Measurements from ENCODE around the gene CFAP68. TPM values are rescaled to one million over a fixed set of nuclear protein-coding genes. Genes with fewer than 3 reads are reported as not detected.

The CFAP68 gene
- total RNA-seq, 2 experiments from 2014 or later: 18.7 to 21.0 TPM

DNA sequence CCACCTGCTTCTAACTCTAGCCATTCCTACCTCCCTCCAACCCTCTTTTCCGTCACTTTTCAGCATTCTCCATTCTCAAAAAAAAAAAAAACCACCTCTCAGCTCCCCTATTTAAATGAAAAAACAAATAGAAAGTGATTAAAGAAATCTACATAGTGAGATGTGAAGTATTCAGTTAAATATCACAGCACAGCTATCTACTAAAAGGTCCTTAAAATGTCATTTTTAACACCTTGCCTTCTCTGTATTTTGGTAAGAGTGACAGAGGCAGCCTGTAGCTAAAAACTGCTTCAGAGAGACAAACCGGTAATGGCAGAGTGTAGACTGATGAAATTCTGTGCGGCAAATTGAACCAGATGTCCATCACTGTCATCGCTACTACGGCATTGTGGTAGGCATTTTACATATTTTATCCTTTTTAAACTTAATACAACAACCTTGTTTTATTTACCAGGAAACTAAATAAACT is 7.6 kb upstream of the CFAP68 start:
- H3K27me3 Mint-ChIP-seq: no peaks in the 10 kb centered on the region
- H3K36me3 Mint-ChIP-seq (ENCODE audit: low read depth): peaks cover 41% of the 10 kb centered on the region
- peak overlapping the region; percentile 90 for H3K4me3 Mint-ChIP-seq
- peaks cover 33% of the 10 kb centered on the region for H3K36me3 ChIP-seq (ENCODE audit: insufficient read depth, low read length)
- H3K4me1 Mint-ChIP-seq (ENCODE audit: low read depth): peaks cover 35% of the 10 kb centered on the region
- H3K27ac ChIP-seq (ENCODE audit: low read depth in 1 of 2, low read length in 2 of 2): peak overlapping the region; percentile 83 to 84
- ATAC-seq (ENCODE audit: poor library complexity): no peak
- ChIA-PET POLR2A (interaction anchor here (0.6 to 2.9 kb wide), 10 partner anchors 8 to 1443 kb away, joined by 3 to 26 read pairs (median 6); partner anchors contain the start of genes PPP2R1B, SDHD and TIMM8B), CTCF (interaction anchor here (1.0 to 1.6 kb wide), 6 partner anchors 10 to 285 kb away, joined by 3 to 6 read pairs (median 4); no protein-coding TSS in a partner anchor)
- intact Hi-C loops (cut with DNase I, micrococcal nuclease): loop anchor here (1.0 to 5.0 kb wide), 4 partner anchors 8 to 1441 kb away; partner anchors contain the start of genes CFAP68 (in 1 of the 2), FDXACB1 (in 1 of the 2), PPP2R1B (in 1 of the 2) and TTC12 (in 1 of the 2)
- DNase-seq: no peak
- no peaks in the 10 kb centered on the region for H3K9me3 Mint-ChIP-seq
- TF ChIP-seq, protein P1, sequence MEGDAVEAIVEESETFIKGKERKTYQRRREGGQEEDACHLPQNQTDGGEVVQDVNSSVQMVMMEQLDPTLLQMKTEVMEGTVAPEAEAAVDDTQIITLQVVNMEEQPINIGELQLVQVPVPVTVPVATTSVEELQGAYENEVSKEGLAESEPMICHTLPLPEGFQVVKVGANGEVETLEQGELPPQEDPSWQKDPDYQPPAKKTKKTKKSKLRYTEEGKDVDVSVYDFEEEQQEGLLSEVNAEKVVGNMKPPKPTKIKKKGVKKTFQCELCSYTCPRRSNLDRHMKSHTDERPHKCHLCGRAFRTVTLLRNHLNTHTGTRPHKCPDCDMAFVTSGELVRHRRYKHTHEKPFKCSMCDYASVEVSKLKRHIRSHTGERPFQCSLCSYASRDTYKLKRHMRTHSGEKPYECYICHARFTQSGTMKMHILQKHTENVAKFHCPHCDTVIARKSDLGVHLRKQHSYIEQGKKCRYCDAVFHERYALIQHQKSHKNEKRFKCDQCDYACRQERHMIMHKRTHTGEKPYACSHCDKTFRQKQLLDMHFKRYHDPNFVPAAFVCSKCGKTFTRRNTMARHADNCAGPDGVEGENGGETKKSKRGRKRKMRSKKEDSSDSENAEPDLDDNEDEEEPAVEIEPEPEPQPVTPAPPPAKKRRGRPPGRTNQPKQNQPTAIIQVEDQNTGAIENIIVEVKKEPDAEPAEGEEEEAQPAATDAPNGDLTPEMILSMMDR (IDR thresholded peaks at IDR 0.05): no peak
- H3K4me3 ChIP-seq (ENCODE audit: low read length): peak overlapping the region; percentile 82
- no peaks in the 10 kb centered on the region for H3K27me3 ChIP-seq (ENCODE audit: control insufficient read depth in 1 of 2, insufficient read depth in 2 of 2, low read length in 2 of 2)
- peaks cover 19% of the 10 kb centered on the region for H3K4me1 ChIP-seq (ENCODE audit: insufficient read depth, low read length)
- no peaks in the 10 kb centered on the region for H3K9me3 ChIP-seq (ENCODE audit: control insufficient read depth in 1 of 2, insufficient read depth in 1 of 2, low read length in 2 of 2)
- H3K27ac Mint-ChIP-seq: peak overlapping the region; percentile 93

DNA sequence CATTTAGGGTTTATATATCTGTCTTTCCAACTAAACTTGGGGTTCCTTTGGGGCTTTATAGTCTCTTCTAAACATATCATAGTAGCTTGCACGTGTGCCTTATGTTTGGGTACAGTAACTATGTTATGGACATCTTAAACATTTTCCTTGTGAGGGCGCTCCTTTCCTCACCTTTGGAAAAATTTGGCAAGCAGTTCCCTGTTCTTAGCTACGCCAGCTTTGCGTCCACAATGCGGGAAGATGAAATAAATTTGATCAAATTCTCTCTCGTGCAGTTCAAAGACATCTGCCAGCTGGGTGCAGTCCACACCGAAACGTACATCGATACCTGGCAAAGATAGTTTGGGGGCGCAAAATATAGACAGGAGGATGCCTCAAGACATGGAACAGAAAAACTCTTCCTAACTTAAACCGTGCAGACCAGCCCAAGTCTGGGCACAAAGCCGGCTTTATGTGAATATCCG is 924 bp upstream of the CFAP68 start:
- Mint-ChIP-seq H3K36me3 (ENCODE audit: low read depth) (peaks cover 32% of the 10 kb centered on the region), H3K4me1 (ENCODE audit: low read depth) (peaks cover 18% of the 10 kb centered on the region), H3K9me3 (no peaks in the 10 kb centered on the region), H3K4me3 (peak overlapping the region; percentile 92), H3K27ac (peak overlapping the region; percentile 94), H3K27me3 (no peaks in the 10 kb centered on the region)
- ChIA-PET CTCF (interaction anchor here (0.9 to 2.1 kb wide), 6 partner anchors 9 to 274 kb away, joined by 3 to 6 read pairs (median 3); no protein-coding TSS in a partner anchor), POLR2A (interaction anchor here (4.3 kb wide), 1 partner anchor 48 kb away, joined by 44 read pairs; no protein-coding TSS in a partner anchor)
- no peaks in the 10 kb centered on the region for H3K9me3 ChIP-seq (ENCODE audit: control insufficient read depth in 1 of 2, insufficient read depth in 1 of 2, low read length in 2 of 2)
- ATAC-seq (ENCODE audit: poor library complexity): no peak
- intact Hi-C loops (cut with DNase I, micrococcal nuclease): loop anchor here (2.0 to 5.0 kb wide), 6 partner anchors 102 to 339 kb away; partner anchors contain the start of genes NKAPD1 (in 2 of the 2), PIH1D2 (in 2 of the 2) and DLAT (in 1 of the 2)
- peak overlapping the region; percentile 97 to 99 for H3K27ac ChIP-seq (ENCODE audit: low read depth in 1 of 2, low read length in 2 of 2)
- H3K4me1 ChIP-seq (ENCODE audit: insufficient read depth, low read length): peaks cover 14% of the 10 kb centered on the region
- TF ChIP-seq, protein P1 (IDR thresholded peaks at IDR 0.05): no peak
- H3K36me3 ChIP-seq (ENCODE audit: insufficient read depth, low read length): peaks cover 14% of the 10 kb centered on the region
- no peak for DNase-seq
- peak overlapping the region; percentile 76 for H3K4me3 ChIP-seq (ENCODE audit: low read length)
- H3K27me3 ChIP-seq (ENCODE audit: control insufficient read depth in 1 of 2, insufficient read depth in 2 of 2, low read length in 2 of 2): no peaks in the 10 kb centered on the region

- peaks cover 18% of the 10 kb centered on the region for H3K4me1 Mint-ChIP-seq (ENCODE audit: low read depth)
- H3K4me1 ChIP-seq (ENCODE audit: insufficient read depth, low read length): peaks cover 14% of the 10 kb centered on the region
- peak overlapping the region; percentile 94 for H3K27ac Mint-ChIP-seq
- ChIA-PET POLR2A (interaction anchor here (0.7 to 4.3 kb wide), 3 partner anchors 8 to 106 kb away, joined by 3 to 44 read pairs (median 20); partner anchors contain the start of gene ALG9), CTCF (interaction anchor here (0.9 to 1.5 kb wide), 3 partner anchors 48 to 52 kb away, joined by 3 to 6 read pairs (median 3); no protein-coding TSS in a partner anchor)
- H3K27me3 Mint-ChIP-seq: no peaks in the 10 kb centered on the region
- H3K36me3 ChIP-seq (ENCODE audit: insufficient read depth, low read length): peaks cover 14% of the 10 kb centered on the region
- peak overlapping the region; percentile 92 for H3K4me3 Mint-ChIP-seq
- TF ChIP-seq, protein P1 (IDR thresholded peaks at IDR 0.05): no peak
- H3K27me3 ChIP-seq (ENCODE audit: control insufficient read depth in 1 of 2, insufficient read depth in 2 of 2, low read length in 2 of 2): no peaks in the 10 kb centered on the region
- DNase-seq (no peak), ATAC-seq (ENCODE audit: poor library complexity) (peak; percentile 4)
- peak overlapping the region; percentile 97 to 99 for H3K27ac ChIP-seq (ENCODE audit: low read depth in 1 of 2, low read length in 2 of 2)
- H3K36me3 Mint-ChIP-seq (ENCODE audit: low read depth): peaks cover 36% of the 10 kb centered on the region
- H3K9me3 ChIP-seq (ENCODE audit: control insufficient read depth in 1 of 2, insufficient read depth in 1 of 2, low read length in 2 of 2): no peaks in the 10 kb centered on the region
- H3K4me3 ChIP-seq (ENCODE audit: low read length): peak overlapping the region; percentile 76
- no peaks in the 10 kb centered on the region for H3K9me3 Mint-ChIP-seq
- intact Hi-C loops (cut with DNase I, micrococcal nuclease): loop anchor here (1.0 to 5.0 kb wide), 9 partner anchors 8 to 338 kb away; partner anchors contain the start of genes NKAPD1 (in 2 of the 2), PIH1D2 (in 2 of the 2), ALG9 (in 1 of the 2) and DLAT (in 1 of the 2)
These were observed 258 bp downstream of the CFAP68 start for GRCh38 chr11:111879637-111879960.
